Heart left ventricle (tissue), 13 donors: ENCODE measurements around the gene FMR1.

ENCODE experiments used
- CTCF ChIP-seq, 12 donors: fragments of 200-600 bp; sonication (generic) in 4 of 12; IDR thresholded peaks; one replicate each; pipeline versions ENCODE4 v1.5.0 to v1.8.0; 2018 to 2022; ENCODE audit warnings: antibody characterized with exemption in 12 of 12, mild to moderate bottlenecking in 5 of 12
- POLR2A ChIP-seq, 2 donors: fragments of 450-650 bp; IDR thresholded peaks; one replicate each; pipeline ENCODE4 v1.6.1; 2017; ENCODE audit warnings: antibody characterized with exemption in 2 of 2, mild to moderate bottlenecking in 2 of 2, moderate library complexity in 2 of 2
- donor health status: ischemic (EF 13 %, LVEDD 7.1; RV severe dilation, severe dysfunction).
- donor health status: DM: no; HTN: yes; CAD: no.
- donor health status: DM: no; HTN: no; CAD: no.
- donor health status: ischemic (EF 25% LVEDD 6.9; RV normal size, moderate dysfunction).
- donor health status: ischemic (EF 25% LVEDD 5.7; RV mildly dilated, moderate dysfunction).
- donor health status: ischemic (EF 35%, LVEDD 5.7; RV mildly dilated, moderate dysfunction).
- donor health status: nonischemic (EF 11% LVEDD 7.7; RV severe dilation, severe dysfunction).
- donor health status: DM: yes; HTN: yes; CAD: no.
- donor health status: PGD.
- donor health status: ischemic (EF 29% LVEDD 5.4; RV normal size, mild dysfunction).
- donor health status: nonischemic (EF 23%, LVEDD 6.1; RV moderate dilation, normal function).

GRCh38 chrX:147960722-147961121, 49.0 kb downstream of the FMR1 start:
- no peak for TF ChIP-seq CTCF (IDR thresholded peaks at IDR 0.05)
- TF ChIP-seq POLR2A (IDR thresholded peaks at IDR 0.05) = no peak
